HG03432 (cell line): ENCODE data around the gene SNX4.
"Not testable (repeated sequence)": the region's sequence is repeated elsewhere in the genome, so short reads cannot be mapped to it uniquely, and the experiment has no call there.

Experiments
- ATAC-seq: cut with Tn5 transposase; IDR thresholded peaks from one replicate; pipeline ENCODE4 v1.9.1; 2021; ENCODE audit warnings: mild to moderate bottlenecking, moderate library complexity; ENCODE audit not compliant: unreplicated experiment

Gene SNX4

GRCh38 chr3:125406070-125406469 lies 113.9 kb downstream of the SNX4 start:
- no peak for ATAC-seq

- ATAC-seq: not testable (repeated sequence)
Observed at GRCh38 chr3:125405515-125405914, 114.5 kb downstream of the SNX4 start.

- no peak for ATAC-seq
Observed at GRCh38 chr3:125403789-125404188, 116.2 kb downstream of the SNX4 start.

GRCh38 chr3:125402639-125403038 lies 117.4 kb downstream of the SNX4 start:
- no peak for ATAC-seq

- no peak for ATAC-seq
Observed at GRCh38 chr3:125401402-125401801, 118.6 kb downstream of the SNX4 start.

- no peak for ATAC-seq
Observed at GRCh38 chr3:125398952-125399351, 121.0 kb downstream of the SNX4 start.
